Endodermal cell (in vitro differentiated cells): Measurements from ENCODE around the gene INVS. TPM values are rescaled to one million over a fixed set of nuclear protein-coding genes. Genes with fewer than 3 reads are reported as not detected.

Experiments
- DNase-seq: peaks from one replicate; pipeline ENCODE4 v3.0.0-alpha.2; 2017
- H3K27ac ChIP-seq: 2 replicates; pipeline ENCODE4 v1.5.1; 2013; ENCODE audit warnings: mild to moderate bottlenecking, low read depth, low read length, moderate library complexity
- H3K27me3 ChIP-seq: 2 replicates; pipeline ENCODE4 v1.6.1; 2013; ENCODE audit warnings: mild to moderate bottlenecking, low read length, moderate library complexity; ENCODE audit not compliant: insufficient read depth, control insufficient read depth, poor library complexity, severe bottlenecking
- H3K36me3 ChIP-seq: 2 replicates; pipeline ENCODE4 v1.7.0; 2013; ENCODE audit warnings: mild to moderate bottlenecking, low read length, moderate library complexity; ENCODE audit not compliant: control insufficient read depth, insufficient read depth
- H3K4me1 ChIP-seq: one replicate; pipeline ENCODE4 v1.7.0; 2013; ENCODE audit warnings: low read length; ENCODE audit not compliant: control insufficient read depth, insufficient read depth
- H3K4me3 ChIP-seq: 2 replicates; pipeline ENCODE4 v1.5.1; 2013; ENCODE audit warnings: mild to moderate bottlenecking, low read length, moderate library complexity
- H3K9ac ChIP-seq: 2 replicates; pipeline ENCODE4 v1.6.1; 2013; ENCODE audit warnings: mild to moderate bottlenecking, low read length, moderate library complexity; ENCODE audit not compliant: poor library complexity, severe bottlenecking; ENCODE audit errors: extremely low read depth
- H3K9me3 ChIP-seq: 2 replicates; pipeline ENCODE4 v1.6.1; 2013; ENCODE audit warnings: mild to moderate bottlenecking, low read length, moderate library complexity; ENCODE audit not compliant: control insufficient read depth
- H3K27ac Mint-ChIP-seq: 2 replicates; pipeline ENCODE4 v1.8.0; 2020; ENCODE audit warnings: mixed read lengths
- H3K27me3 Mint-ChIP-seq: 2 replicates; pipeline ENCODE4 v1.8.0; 2021; ENCODE audit warnings: mild to moderate bottlenecking, mixed read lengths; ENCODE audit not compliant: insufficient read depth
- H3K36me3 Mint-ChIP-seq: 2 replicates; pipeline ENCODE4 v1.8.0; 2020; ENCODE audit warnings: low read depth, mixed read lengths
- H3K4me1 Mint-ChIP-seq: 2 replicates; pipeline ENCODE4 v1.8.0; 2020; ENCODE audit warnings: mixed read lengths
- H3K4me3 Mint-ChIP-seq: 2 replicates; pipeline ENCODE4 v1.8.0; 2020; ENCODE audit warnings: mild to moderate bottlenecking, moderate library complexity, mixed read lengths
- H3K9me3 Mint-ChIP-seq: 2 replicates; pipeline ENCODE4 v1.8.0; 2020; ENCODE audit warnings: mild to moderate bottlenecking, mixed read lengths
- CTCF ChIP-seq: fragments of 200-600 bp; sonication (generic); conservative IDR thresholded peaks from 2 replicates; pipeline ENCODE4 v1.5.0; 2021; ENCODE audit warnings: antibody characterized with exemption, mild to moderate bottlenecking
- WGBS, 2 experiments: methylation state at CpG; one replicate each; pipeline versions ENCODE4 v1.1.5 to v1.1.7; 2013; ENCODE audit warnings: missing lambda C conversion rate in 2 of 2, mixed read lengths in 1 of 2; ENCODE audit not compliant: insufficient coverage in 1 of 2, insufficient read length in 1 of 2; 5-methylcytosine and 5-hydroxymethylcytosine counted together
- total RNA-seq, 2 donors: library from RNA; stranded (reverse); fragmentation: NEBNext Ultra II Directional in 1 of 2; extraction: Animal tissue kit (Norgen Biotek cat#: 25700) in 1 of 2; gene quantifications; 2 replicates in 1 of 2; 3 replicates in 1 of 2; pipeline ENCODE4 v1.2.1, GENCODE V29; 2021

INVS gene
- total RNA-seq, 2 donors from 2014 or later: 22.8 to 26.6 TPM

DNA sequence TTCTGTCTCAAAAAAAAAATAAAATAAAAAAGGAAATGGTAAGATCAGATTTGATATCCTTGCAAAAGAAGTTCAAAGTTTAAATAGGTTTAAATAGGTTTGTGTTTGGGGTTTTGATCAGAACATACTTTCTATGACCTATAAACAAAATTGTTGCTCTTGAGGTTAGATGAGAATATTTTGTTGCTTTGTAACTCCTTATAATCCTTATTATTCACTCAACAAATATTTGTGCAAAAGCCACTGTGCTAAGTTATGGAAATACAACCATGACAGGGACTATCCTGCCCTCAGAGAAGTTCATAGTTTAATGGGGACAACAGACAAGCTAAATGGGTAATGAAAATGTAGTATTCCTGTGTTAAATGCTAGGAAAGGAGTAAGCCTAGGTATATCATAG is 71.5 kb downstream of the INVS start:
- peaks cover 7% of the 10 kb centered on the region for H3K36me3 ChIP-seq
- H3K4me3 ChIP-seq: no peak overlapping the region
- peaks cover 26% of the 10 kb centered on the region for H3K36me3 Mint-ChIP-seq
- no peaks in the 10 kb centered on the region for H3K4me1 ChIP-seq
- no peak overlapping the region for H3K27ac Mint-ChIP-seq
- H3K4me3 Mint-ChIP-seq: no peak overlapping the region
- no peak for TF ChIP-seq CTCF
- peaks cover 25% of the 10 kb centered on the region for H3K9me3 Mint-ChIP-seq
- peaks cover 13% of the 10 kb centered on the region for H3K4me1 Mint-ChIP-seq
- H3K9ac ChIP-seq: no peak overlapping the region
- DNase-seq: no peak
- H3K27ac ChIP-seq: no peak overlapping the region
- H3K27me3 Mint-ChIP-seq: no peaks in the 10 kb centered on the region
- H3K9me3 ChIP-seq: peaks cover 21% of the 10 kb centered on the region
- H3K27me3 ChIP-seq: no peaks in the 10 kb centered on the region

- Histone ChIP-seq H3K4me1 (no peaks in the 10 kb centered on the region), H3K36me3 (no peaks in the 10 kb centered on the region), H3K9ac (no peak overlapping the region), H3K9me3 (peaks cover 23% of the 10 kb centered on the region), H3K4me3 (no peak overlapping the region), H3K27ac (no peak overlapping the region), H3K27me3 (no peaks in the 10 kb centered on the region)
- no peak for DNase-seq
- Mint-ChIP-seq H3K4me3 (no peak overlapping the region), H3K36me3 (peaks cover 25% of the 10 kb centered on the region), H3K27ac (no peak overlapping the region), H3K27me3 (no peaks in the 10 kb centered on the region), H3K9me3 (peaks cover 35% of the 10 kb centered on the region), H3K4me1 (no peaks in the 10 kb centered on the region)
- 83 to 93% methylated on average over 1 of the region's 1 CpG for WGBS, 2 experiments
- no peak for TF ChIP-seq CTCF
These were observed 87.3 kb downstream of the INVS start for GRCh38 chr9:100186356-100186755.

- Histone ChIP-seq H3K4me1 (no peaks in the 10 kb centered on the region), H3K27ac (no peak overlapping the region), H3K4me3 (no peak overlapping the region), H3K9ac (no peak overlapping the region), H3K36me3 (peaks cover 4% of the 10 kb centered on the region), H3K27me3 (no peaks in the 10 kb centered on the region), H3K9me3 (peaks cover 36% of the 10 kb centered on the region)
- Mint-ChIP-seq H3K4me1 (no peaks in the 10 kb centered on the region), H3K27ac (no peak overlapping the region), H3K4me3 (no peak overlapping the region), H3K9me3 (peaks cover 32% of the 10 kb centered on the region), H3K27me3 (no peaks in the 10 kb centered on the region), H3K36me3 (peaks cover 38% of the 10 kb centered on the region)
- no peak for DNase-seq
- 100% methylated on average over 1 to 2 of the region's 2 CpGs for WGBS, 2 experiments
- no peak for TF ChIP-seq CTCF
These were observed 91.3 kb downstream of the INVS start for GRCh38 chr9:100190339-100190738.
